Effector CD8-positive, alpha-beta T cell (primary cell): Measurements from ENCODE around the gene PHOX2B.
"Not testable (repeated sequence)": the region's sequence is repeated elsewhere in the genome, so short reads cannot be mapped to it uniquely, and the experiment has no call there.

ENCODE experiments used
- DNase-seq: peaks from one replicate; lab custom pipeline; 2025; lab: John Stamatoyannopoulos, UW

The PHOX2B gene

GRCh38 chr4:41712425-41712824 lies 36.1 kb downstream of the PHOX2B start:
- no peak for DNase-seq

GRCh38 chr4:41711654-41712053 lies 36.9 kb downstream of the PHOX2B start:
- not testable (repeated sequence) for DNase-seq

- no peak for DNase-seq
Observed at GRCh38 chr4:41709844-41710481, 38.6 kb downstream of the PHOX2B start.

- no peak for DNase-seq
Observed at GRCh38 chr4:41703785-41704184, 44.7 kb downstream of the PHOX2B start.

GRCh38 chr4:41702770-41703169 lies 45.8 kb downstream of the PHOX2B start:
- no peak for DNase-seq

- DNase-seq, result no peak
Observed at GRCh38 chr4:41701983-41702382, 46.5 kb downstream of the PHOX2B start.

GRCh38 chr4:41696763-41697162 lies 51.8 kb downstream of the PHOX2B start:
- DNase-seq, result no peak

- DNase-seq, result no peak
Observed at GRCh38 chr4:41696131-41696530, 52.4 kb downstream of the PHOX2B start.
